Measurements from ENCODE around the gene AKR7A2. TPM values are rescaled to one million over a fixed set of nuclear protein-coding genes. Genes with fewer than 3 reads are reported as not detected.
A peak's percentile ranks its signal among the peaks of the same experiment; 100 is the strongest.

The AKR7A2 gene
- total and polyA plus RNA-seq, 9 of the 15 experiments (the other 6 are each of a cell fraction or from before 2014, with no cell fraction given) = 2.0 to 78.4 (median 49.4) TPM

DNA sequence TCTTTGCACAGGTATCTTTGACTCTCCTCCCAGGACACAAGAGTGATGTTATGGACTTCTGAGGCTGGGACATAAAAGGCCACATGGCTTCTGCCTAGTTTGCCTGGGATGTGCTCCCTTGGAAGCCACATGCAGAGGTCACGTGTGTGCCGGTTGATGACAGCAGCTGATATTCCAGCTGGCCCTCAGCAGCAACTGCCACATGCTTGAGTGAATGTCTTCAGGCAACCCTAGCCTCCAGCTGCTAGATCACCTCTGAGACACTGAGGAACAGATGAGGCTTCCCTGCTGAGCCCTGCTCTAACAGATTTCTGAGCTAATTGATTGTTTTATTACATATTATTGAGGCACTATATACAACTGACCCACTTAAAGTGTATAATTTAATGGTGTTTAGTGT is 11.7 kb downstream of the AKR7A2 start (continued):
- peak; percentile 61 for TF ChIP-seq CBFA2T2 (conservative IDR thresholded peaks at IDR 0.05)
- TF ChIP-seq C11orf30 (IDR thresholded peaks at IDR 0.05; ENCODE audit: low read depth) = no peak
- TF ChIP-seq, protein P1, sequence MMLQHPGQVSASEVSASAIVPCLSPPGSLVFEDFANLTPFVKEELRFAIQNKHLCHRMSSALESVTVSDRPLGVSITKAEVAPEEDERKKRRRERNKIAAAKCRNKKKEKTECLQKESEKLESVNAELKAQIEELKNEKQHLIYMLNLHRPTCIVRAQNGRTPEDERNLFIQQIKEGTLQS (IDR thresholded peaks at IDR 0.05) = no peak
- TF ChIP-seq, protein P1 (CRISPR knock-in tag; conservative IDR thresholded peaks at IDR 0.05) = no peak
- no peak for TF ChIP-seq SIN3B (IDR thresholded peaks at IDR 0.05; ENCODE audit: low read depth)
- no peak for TF ChIP-seq ZNF184 (CRISPR knock-in tag; IDR thresholded peaks at IDR 0.05)
- peak; percentile 75 for TF ChIP-seq DACH1 (IDR thresholded peaks at IDR 0.05; ENCODE audit: partially characterized antibody)
- TF ChIP-seq SREBF2 (CRISPR knock-in tag; IDR thresholded peaks at IDR 0.05) = no peak
- TF ChIP-seq NR2C2 (CRISPR knock-in tag; IDR thresholded peaks at IDR 0.05) = no peak
- TF ChIP-seq NR2C2 (tag; IDR thresholded peaks at IDR 0.05) = no peak
- 0 out of 2 replicates have a peak, but pooled peaks have one; percentile 50 for TF ChIP-seq ZNF589 (CRISPR knock-in tag; IDR thresholded peaks at IDR 0.05; ENCODE audit: low read depth)
- TF ChIP-seq NR2C1 (IDR thresholded peaks at IDR 0.05) = 0 out of 2 replicates have a peak, but pooled peaks have one; percentile 14
- no peak for TF ChIP-seq NR2C1 (tag; IDR thresholded peaks at IDR 0.05)
- TF ChIP-seq FOXP1 (CRISPR knock-in tag; IDR thresholded peaks at IDR 0.05) = no peak
- TF ChIP-seq HDAC2 (IDR thresholded peaks at IDR 0.05) = no peak
- TF ChIP-seq RBM39 (optimal IDR thresholded peaks at IDR 0.05; ENCODE audit: low read depth, low read length) = no peak
- TF ChIP-seq ADNP (tag; IDR thresholded peaks at IDR 0.05) = no peak
- TF ChIP-seq, protein P2, sequence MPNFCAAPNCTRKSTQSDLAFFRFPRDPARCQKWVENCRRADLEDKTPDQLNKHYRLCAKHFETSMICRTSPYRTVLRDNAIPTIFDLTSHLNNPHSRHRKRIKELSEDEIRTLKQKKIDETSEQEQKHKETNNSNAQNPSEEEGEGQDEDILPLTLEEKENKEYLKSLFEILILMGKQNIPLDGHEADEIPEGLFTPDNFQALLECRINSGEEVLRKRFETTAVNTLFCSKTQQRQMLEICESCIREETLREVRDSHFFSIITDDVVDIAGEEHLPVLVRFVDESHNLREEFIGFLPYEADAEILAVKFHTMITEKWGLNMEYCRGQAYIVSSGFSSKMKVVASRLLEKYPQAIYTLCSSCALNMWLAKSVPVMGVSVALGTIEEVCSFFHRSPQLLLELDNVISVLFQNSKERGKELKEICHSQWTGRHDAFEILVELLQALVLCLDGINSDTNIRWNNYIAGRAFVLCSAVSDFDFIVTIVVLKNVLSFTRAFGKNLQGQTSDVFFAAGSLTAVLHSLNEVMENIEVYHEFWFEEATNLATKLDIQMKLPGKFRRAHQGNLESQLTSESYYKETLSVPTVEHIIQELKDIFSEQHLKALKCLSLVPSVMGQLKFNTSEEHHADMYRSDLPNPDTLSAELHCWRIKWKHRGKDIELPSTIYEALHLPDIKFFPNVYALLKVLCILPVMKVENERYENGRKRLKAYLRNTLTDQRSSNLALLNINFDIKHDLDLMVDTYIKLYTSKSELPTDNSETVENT (CRISPR knock-in tag; IDR thresholded peaks at IDR 0.05) = no peak
- TF ChIP-seq, protein P3, sequence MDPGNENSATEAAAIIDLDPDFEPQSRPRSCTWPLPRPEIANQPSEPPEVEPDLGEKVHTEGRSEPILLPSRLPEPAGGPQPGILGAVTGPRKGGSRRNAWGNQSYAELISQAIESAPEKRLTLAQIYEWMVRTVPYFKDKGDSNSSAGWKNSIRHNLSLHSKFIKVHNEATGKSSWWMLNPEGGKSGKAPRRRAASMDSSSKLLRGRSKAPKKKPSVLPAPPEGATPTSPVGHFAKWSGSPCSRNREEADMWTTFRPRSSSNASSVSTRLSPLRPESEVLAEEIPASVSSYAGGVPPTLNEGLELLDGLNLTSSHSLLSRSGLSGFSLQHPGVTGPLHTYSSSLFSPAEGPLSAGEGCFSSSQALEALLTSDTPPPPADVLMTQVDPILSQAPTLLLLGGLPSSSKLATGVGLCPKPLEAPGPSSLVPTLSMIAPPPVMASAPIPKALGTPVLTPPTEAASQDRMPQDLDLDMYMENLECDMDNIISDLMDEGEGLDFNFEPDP (CRISPR knock-in tag; IDR thresholded peaks at IDR 0.05) = no peak
- no peak for TF ChIP-seq ELF1 (tag; IDR thresholded peaks at IDR 0.05)
- no peak for TF ChIP-seq GTF2F1 (IDR thresholded peaks at IDR 0.05; ENCODE audit: low read depth, low read length)
- TF ChIP-seq, protein P4, sequence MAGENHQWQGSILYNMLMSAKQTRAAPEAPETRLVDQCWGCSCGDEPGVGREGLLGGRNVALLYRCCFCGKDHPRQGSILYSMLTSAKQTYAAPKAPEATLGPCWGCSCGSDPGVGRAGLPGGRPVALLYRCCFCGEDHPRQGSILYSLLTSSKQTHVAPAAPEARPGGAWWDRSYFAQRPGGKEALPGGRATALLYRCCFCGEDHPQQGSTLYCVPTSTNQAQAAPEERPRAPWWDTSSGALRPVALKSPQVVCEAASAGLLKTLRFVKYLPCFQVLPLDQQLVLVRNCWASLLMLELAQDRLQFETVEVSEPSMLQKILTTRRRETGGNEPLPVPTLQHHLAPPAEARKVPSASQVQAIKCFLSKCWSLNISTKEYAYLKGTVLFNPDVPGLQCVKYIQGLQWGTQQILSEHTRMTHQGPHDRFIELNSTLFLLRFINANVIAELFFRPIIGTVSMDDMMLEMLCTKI (IDR thresholded peaks at IDR 0.05; ENCODE audit: partially characterized antibody) = no peak
- TF ChIP-seq, protein P5, sequence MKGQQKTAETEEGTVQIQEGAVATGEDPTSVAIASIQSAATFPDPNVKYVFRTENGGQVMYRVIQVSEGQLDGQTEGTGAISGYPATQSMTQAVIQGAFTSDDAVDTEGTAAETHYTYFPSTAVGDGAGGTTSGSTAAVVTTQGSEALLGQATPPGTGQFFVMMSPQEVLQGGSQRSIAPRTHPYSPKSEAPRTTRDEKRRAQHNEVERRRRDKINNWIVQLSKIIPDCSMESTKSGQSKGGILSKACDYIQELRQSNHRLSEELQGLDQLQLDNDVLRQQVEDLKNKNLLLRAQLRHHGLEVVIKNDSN (CRISPR knock-in tag; IDR thresholded peaks at IDR 0.05) = peak; percentile 90

Data from K562 (cell line).